Stimulated activated naive B cell treated with anti-CD40 and anti-IgM and Interleukin-4, amounts not matched to agents 10 μg/mL and 1 μg/mL and 100 μg/mL, for 72 hours (primary cell): ENCODE data around the gene NKAIN1.

Experiments
- ATAC-seq, 2 donors: fragments of 150-1000 bp; cut with Tn5 transposase; replicated peaks; 2 replicates each; pipeline ENCODE4 v1.10.0; 2021; ENCODE audit warnings: moderate library complexity in 1 of 2
- DNase-seq: peaks from one replicate; pipeline ENCODE4 v3.0.0; 2021
- H3K27ac Mint-ChIP-seq: one replicate; pipeline ENCODE4 v1.8.0; 2022; ENCODE audit warnings: mild to moderate bottlenecking, mixed read lengths
- H3K27me3 Mint-ChIP-seq, 2 donors: one replicate each; pipeline ENCODE4 v1.8.0; 2022; ENCODE audit warnings: mixed read lengths in 2 of 2
- H3K36me3 Mint-ChIP-seq, 2 donors: one replicate each; pipeline ENCODE4 v1.8.0; 2022; ENCODE audit warnings: mixed read lengths in 2 of 2, mild to moderate bottlenecking in 1 of 2
- H3K4me1 Mint-ChIP-seq, 2 donors: one replicate each; pipeline ENCODE4 v1.8.0; 2022; ENCODE audit warnings: mixed read lengths in 2 of 2, mild to moderate bottlenecking in 1 of 2
- H3K4me3 Mint-ChIP-seq, 2 donors: one replicate each; pipeline ENCODE4 v1.8.0; 2022; ENCODE audit warnings: mild to moderate bottlenecking in 2 of 2, mixed read lengths in 2 of 2, moderate library complexity in 1 of 2
- H3K9me3 Mint-ChIP-seq, 2 donors: one replicate each; pipeline ENCODE4 v1.8.0; 2022; ENCODE audit warnings: mixed read lengths in 2 of 2, mild to moderate bottlenecking in 1 of 2

NKAIN1 gene

GRCh38 chr1:31222176-31222575, 17.5 kb downstream of the NKAIN1 start:
- Mint-ChIP-seq H3K4me1 (peaks cover 0 to 4% of the 10 kb centered on the region in 2 donors), H3K27ac (no peak overlapping the region)
- ATAC-seq: no peak

GRCh38 chr1:31221072-31221471, 18.6 kb downstream of the NKAIN1 start:
- Mint-ChIP-seq H3K4me3 (no peak overlapping the region), H3K27ac (no peak overlapping the region), H3K9me3 (no peaks in the 10 kb centered on the region), H3K36me3 (no peaks in the 10 kb centered on the region), H3K4me1 (peaks cover 0 to 4% of the 10 kb centered on the region in 2 donors), H3K27me3 (peaks cover 0 to 19% of the 10 kb centered on the region in 2 donors)
- ATAC-seq (no peak), DNase-seq (no peak)

More at GRCh38 chr1:31222176-31222575, 17.5 kb downstream of the NKAIN1 start:
- no peaks in the 10 kb centered on the region for H3K36me3 Mint-ChIP-seq
- H3K9me3 Mint-ChIP-seq: no peaks in the 10 kb centered on the region
- H3K27me3 Mint-ChIP-seq: peaks cover 0 to 22% of the 10 kb centered on the region in 2 donors
- no peak for DNase-seq
- no peak overlapping the region for H3K4me3 Mint-ChIP-seq

GRCh38 chr1:31219489-31219888, 20.2 kb downstream of the NKAIN1 start:
- H3K27ac Mint-ChIP-seq: no peak overlapping the region
- H3K9me3 Mint-ChIP-seq: peaks cover 0 to under 1% of the 10 kb centered on the region in 2 donors
- no peaks in the 10 kb centered on the region for H3K36me3 Mint-ChIP-seq
- peaks cover 0 to 4% of the 10 kb centered on the region in 2 donors for H3K4me1 Mint-ChIP-seq
- H3K27me3 Mint-ChIP-seq: peaks cover 11 to 22% of the 10 kb centered on the region in 2 donors
- no peak overlapping the region for H3K4me3 Mint-ChIP-seq
- ATAC-seq (no peak), DNase-seq (no peak)

- ATAC-seq (no peak), DNase-seq (no peak)
- Mint-ChIP-seq H3K36me3 (no peaks in the 10 kb centered on the region), H3K27ac (peak overlapping the region; percentile 26), H3K27me3 (peaks cover 14 to 24% of the 10 kb centered on the region in 2 donors), H3K4me3 (no peak overlapping the region), H3K4me1 (peaks cover 0 to 4% of the 10 kb centered on the region in 2 donors), H3K9me3 (peaks cover 0 to 3% of the 10 kb centered on the region in 2 donors)
Observed at GRCh38 chr1:31218705-31219104, 21.0 kb downstream of the NKAIN1 start.

DNA sequence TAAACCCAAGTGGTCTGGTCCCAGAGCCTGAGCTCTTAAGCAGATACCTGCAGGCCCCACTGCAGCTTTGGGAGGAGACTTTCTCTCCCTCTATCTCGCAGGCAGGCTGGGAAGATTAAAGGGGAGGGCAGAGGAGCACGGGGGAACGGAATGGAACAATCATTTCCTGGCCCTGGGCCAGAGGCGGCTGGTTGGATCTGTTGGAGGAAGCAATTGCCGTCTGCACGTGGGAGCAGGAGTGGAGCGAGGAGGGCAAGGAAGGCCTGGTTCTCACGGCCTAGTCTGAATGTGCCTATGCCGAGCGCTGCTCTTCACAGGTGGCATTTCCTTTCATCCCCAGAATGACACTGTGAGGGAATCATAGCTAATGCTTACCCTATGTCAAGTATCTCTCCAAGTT, 23.7 kb downstream of the NKAIN1 start:
- Mint-ChIP-seq H3K27me3 (peaks cover 17 to 24% of the 10 kb centered on the region in 2 donors), H3K4me3 (no peak overlapping the region), H3K4me1 (peaks cover 0 to 4% of the 10 kb centered on the region in 2 donors), H3K36me3 (no peaks in the 10 kb centered on the region), H3K27ac (no peak overlapping the region), H3K9me3 (peaks cover 0 to 5% of the 10 kb centered on the region in 2 donors)
- no peak for ATAC-seq
- DNase-seq: no peak

- Mint-ChIP-seq H3K36me3 (no peaks in the 10 kb centered on the region), H3K4me3 (no peak overlapping the region), H3K4me1 (peaks cover 0 to 4% of the 10 kb centered on the region in 2 donors), H3K27ac (no peak overlapping the region), H3K27me3 (peaks cover 23 to 24% of the 10 kb centered on the region in 2 donors), H3K9me3 (peaks cover 4 to 6% of the 10 kb centered on the region in 2 donors)
- ATAC-seq (no peak), DNase-seq (no peak)
Observed at GRCh38 chr1:31215065-31215570, 24.6 kb downstream of the NKAIN1 start.

GRCh38 chr1:31214316-31215064, 25.2 kb downstream of the NKAIN1 start:
- H3K27ac Mint-ChIP-seq: no peak overlapping the region
- no peak for DNase-seq
- H3K9me3 Mint-ChIP-seq: peaks cover 4 to 6% of the 10 kb centered on the region in 2 donors
- peaks cover 0 to 2% of the 10 kb centered on the region in 2 donors for H3K36me3 Mint-ChIP-seq
- no peak for ATAC-seq
- H3K27me3 Mint-ChIP-seq: peaks cover 23 to 24% of the 10 kb centered on the region in 2 donors
- no peak overlapping the region for H3K4me3 Mint-ChIP-seq
- H3K4me1 Mint-ChIP-seq: peaks cover 0 to 4% of the 10 kb centered on the region in 2 donors

DNA sequence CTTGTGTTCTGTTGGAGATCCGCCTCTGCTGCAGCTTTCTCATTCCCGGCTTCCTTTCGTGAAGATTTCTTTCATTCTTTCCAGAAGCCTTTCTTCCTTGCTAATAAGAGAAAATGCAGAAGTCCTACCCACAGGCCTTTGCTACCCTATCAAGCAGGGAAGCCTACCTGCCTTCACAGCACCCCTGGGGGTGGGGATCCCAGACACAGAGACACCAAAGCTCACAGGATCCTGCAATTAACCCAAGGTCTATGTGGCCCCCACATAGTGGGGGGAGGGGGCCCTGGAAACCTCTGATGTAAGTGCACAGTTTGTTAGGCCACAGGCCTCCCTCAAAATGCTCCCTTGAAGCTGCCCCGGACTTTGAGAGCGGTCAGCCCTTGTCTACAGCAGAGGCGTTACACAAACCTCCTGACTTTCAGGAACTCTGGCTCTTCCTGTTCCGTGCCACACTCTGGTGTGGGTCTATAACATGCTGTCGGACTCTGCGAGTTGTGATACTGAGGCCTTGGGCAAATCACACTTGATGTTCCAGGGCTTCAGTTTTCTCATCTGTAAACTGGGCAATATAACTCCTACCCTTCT, 31.2 kb downstream of the NKAIN1 start:
- Mint-ChIP-seq H3K36me3 (peaks cover 0 to 2% of the 10 kb centered on the region in 2 donors), H3K4me1 (no peaks in the 10 kb centered on the region), H3K27me3 (peaks cover 6 to 14% of the 10 kb centered on the region in 2 donors), H3K27ac (no peak overlapping the region), H3K9me3 (peaks cover 3 to 4% of the 10 kb centered on the region in 2 donors), H3K4me3 (no peak overlapping the region)
- no peak for DNase-seq
- no peak for ATAC-seq

DNA sequence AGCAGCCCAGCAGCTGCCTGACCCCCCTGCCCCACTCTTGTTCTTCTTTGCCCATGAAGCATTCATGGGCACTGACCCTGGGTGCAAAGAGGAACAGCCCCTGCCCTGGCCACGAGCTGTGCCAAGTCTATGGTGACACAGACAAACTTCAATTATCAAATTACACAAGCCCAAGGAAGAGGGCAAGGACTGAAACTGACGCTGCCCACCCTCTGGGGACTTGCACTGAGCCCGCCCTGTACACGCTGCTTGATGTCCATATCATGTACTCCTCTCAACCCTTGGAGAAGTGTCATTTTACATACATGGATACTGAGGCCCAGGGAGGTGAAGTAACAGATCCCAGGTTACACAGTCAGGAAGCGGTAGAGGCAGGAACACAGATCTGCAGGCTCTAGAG, 32.1 kb downstream of the NKAIN1 start:
- Mint-ChIP-seq H3K4me1 (no peaks in the 10 kb centered on the region), H3K36me3 (peaks cover 0 to 2% of the 10 kb centered on the region in 2 donors), H3K9me3 (peaks cover 1 to 4% of the 10 kb centered on the region in 2 donors), H3K27me3 (peaks cover 6 to 11% of the 10 kb centered on the region in 2 donors), H3K4me3 (no peak overlapping the region), H3K27ac (no peak overlapping the region)
- DNase-seq (no peak), ATAC-seq (no peak)

GRCh38 chr1:31207046-31207445, 32.6 kb downstream of the NKAIN1 start:
- peaks cover 6 to 11% of the 10 kb centered on the region in 2 donors for H3K27me3 Mint-ChIP-seq
- peaks cover 1 to 4% of the 10 kb centered on the region in 2 donors for H3K9me3 Mint-ChIP-seq
- H3K4me3 Mint-ChIP-seq: no peak overlapping the region
- ATAC-seq (no peak), DNase-seq (no peak)
- no peak overlapping the region for H3K27ac Mint-ChIP-seq
- H3K36me3 Mint-ChIP-seq: peaks cover 0 to 2% of the 10 kb centered on the region in 2 donors
- no peaks in the 10 kb centered on the region for H3K4me1 Mint-ChIP-seq

GRCh38 chr1:31203215-31203614, 36.5 kb downstream of the NKAIN1 start:
- Mint-ChIP-seq H3K9me3 (no peaks in the 10 kb centered on the region), H3K4me1 (no peaks in the 10 kb centered on the region), H3K27me3 (peaks cover 11 to 15% of the 10 kb centered on the region in 2 donors), H3K4me3 (no peak overlapping the region), H3K36me3 (no peaks in the 10 kb centered on the region), H3K27ac (no peak overlapping the region)
- ATAC-seq (no peak), DNase-seq (no peak)

GRCh38 chr1:31201931-31202360, 37.7 kb downstream of the NKAIN1 start:
- Mint-ChIP-seq H3K36me3 (no peaks in the 10 kb centered on the region), H3K27me3 (peaks cover 10 to 14% of the 10 kb centered on the region in 2 donors), H3K4me1 (no peaks in the 10 kb centered on the region), H3K9me3 (no peaks in the 10 kb centered on the region), H3K4me3 (no peak overlapping the region), H3K27ac (no peak overlapping the region)
- ATAC-seq: no peak
- DNase-seq: no peak

GRCh38 chr1:31199949-31200348, 39.7 kb downstream of the NKAIN1 start:
- peaks cover 14 to 17% of the 10 kb centered on the region in 2 donors for H3K27me3 Mint-ChIP-seq
- H3K9me3 Mint-ChIP-seq: no peaks in the 10 kb centered on the region
- no peak overlapping the region for H3K4me3 Mint-ChIP-seq
- no peaks in the 10 kb centered on the region for H3K36me3 Mint-ChIP-seq
- H3K4me1 Mint-ChIP-seq: no peaks in the 10 kb centered on the region
- no peak overlapping the region for H3K27ac Mint-ChIP-seq
- DNase-seq (no peak), ATAC-seq (no peak)

DNA sequence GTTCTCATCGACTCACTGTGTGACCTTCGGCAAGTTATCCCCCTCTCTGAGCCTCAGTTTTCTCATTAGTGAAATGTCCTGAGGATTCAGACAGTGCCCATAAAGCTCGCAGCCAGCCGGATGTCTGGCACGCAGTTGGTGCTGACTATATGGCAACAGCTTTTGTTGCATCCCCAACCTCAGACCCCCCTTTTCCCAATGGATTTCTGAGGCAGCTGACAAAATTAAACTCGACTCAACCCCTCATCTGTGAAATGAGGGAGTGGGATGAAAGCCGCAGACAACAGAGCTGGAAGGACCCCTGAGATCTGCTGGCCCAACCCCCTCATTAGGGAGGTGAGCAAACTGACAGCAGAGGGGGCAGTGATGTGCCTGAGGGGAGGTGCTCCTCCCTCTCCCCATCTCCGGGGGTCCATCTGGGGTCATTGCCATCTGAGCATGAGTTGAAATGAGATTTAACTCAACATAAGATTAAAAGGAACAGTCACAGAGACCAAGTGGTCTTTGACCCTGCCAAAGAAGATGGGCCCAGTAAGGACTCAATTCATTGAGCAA, 40.4 kb downstream of the NKAIN1 start:
- Mint-ChIP-seq H3K27me3 (peaks cover 14 to 20% of the 10 kb centered on the region in 2 donors), H3K9me3 (no peaks in the 10 kb centered on the region), H3K27ac (no peak overlapping the region), H3K36me3 (no peaks in the 10 kb centered on the region), H3K4me3 (no peak overlapping the region), H3K4me1 (no peaks in the 10 kb centered on the region)
- no peak for DNase-seq
- ATAC-seq: no peak
